ENCODE data around the gene YTHDF1.

DNA sequence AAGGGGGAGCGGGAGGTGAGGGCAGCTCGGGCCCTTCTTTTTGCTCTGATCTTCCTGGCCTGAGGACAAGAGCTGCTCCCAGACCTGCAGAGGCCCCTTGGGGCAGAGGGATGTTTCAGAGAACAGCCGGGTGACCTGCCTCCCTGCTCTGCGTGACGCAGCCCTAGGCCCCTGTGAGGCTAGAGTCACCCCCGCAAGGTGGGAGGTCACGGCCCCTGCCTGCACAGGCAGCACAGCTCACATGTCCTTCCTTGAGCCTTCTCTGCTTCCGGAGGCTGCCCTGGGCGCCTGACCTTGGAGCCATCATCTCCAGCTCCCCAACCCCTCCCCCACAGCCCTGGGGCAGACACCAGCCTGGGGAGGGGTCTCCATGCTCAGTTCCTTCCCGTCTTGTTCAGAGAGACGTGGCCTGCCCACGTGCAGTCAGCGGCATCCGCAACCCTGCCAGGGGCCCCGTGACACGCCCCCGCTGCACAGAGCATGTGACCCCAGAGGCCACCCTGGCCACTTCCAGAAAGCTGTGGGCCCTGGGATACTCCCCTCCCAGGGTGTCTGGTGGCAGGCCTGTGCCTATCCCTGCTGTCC is 19.6 kb upstream of the YTHDF1 start, which contains the start of gene BIRC7:
- TF ChIP-seq POLR2A (IDR thresholded peaks at IDR 0.05), result no peak
- TF ChIP-seq, protein P1, sequence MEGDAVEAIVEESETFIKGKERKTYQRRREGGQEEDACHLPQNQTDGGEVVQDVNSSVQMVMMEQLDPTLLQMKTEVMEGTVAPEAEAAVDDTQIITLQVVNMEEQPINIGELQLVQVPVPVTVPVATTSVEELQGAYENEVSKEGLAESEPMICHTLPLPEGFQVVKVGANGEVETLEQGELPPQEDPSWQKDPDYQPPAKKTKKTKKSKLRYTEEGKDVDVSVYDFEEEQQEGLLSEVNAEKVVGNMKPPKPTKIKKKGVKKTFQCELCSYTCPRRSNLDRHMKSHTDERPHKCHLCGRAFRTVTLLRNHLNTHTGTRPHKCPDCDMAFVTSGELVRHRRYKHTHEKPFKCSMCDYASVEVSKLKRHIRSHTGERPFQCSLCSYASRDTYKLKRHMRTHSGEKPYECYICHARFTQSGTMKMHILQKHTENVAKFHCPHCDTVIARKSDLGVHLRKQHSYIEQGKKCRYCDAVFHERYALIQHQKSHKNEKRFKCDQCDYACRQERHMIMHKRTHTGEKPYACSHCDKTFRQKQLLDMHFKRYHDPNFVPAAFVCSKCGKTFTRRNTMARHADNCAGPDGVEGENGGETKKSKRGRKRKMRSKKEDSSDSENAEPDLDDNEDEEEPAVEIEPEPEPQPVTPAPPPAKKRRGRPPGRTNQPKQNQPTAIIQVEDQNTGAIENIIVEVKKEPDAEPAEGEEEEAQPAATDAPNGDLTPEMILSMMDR (IDR thresholded peaks at IDR 0.05), result no peak
- TF ChIP-seq POLR2AphosphoS5 (IDR thresholded peaks at IDR 0.05), result no peak
- no peak for TF ChIP-seq EP300 (IDR thresholded peaks at IDR 0.05)

All from upper lobe of left lung (tissue), 4 donors.